Measurements from ENCODE around the gene MACROH2A2. TPM values are rescaled to one million over a fixed set of nuclear protein-coding genes. Genes with fewer than 3 reads are reported as not detected.

MACROH2A2 gene
- total and polyA plus RNA-seq, 2 of the 8 experiments (the other 6 are each of a cell fraction or from before 2014, with no cell fraction given) = 7.9 to 9.3 TPM

DNA sequence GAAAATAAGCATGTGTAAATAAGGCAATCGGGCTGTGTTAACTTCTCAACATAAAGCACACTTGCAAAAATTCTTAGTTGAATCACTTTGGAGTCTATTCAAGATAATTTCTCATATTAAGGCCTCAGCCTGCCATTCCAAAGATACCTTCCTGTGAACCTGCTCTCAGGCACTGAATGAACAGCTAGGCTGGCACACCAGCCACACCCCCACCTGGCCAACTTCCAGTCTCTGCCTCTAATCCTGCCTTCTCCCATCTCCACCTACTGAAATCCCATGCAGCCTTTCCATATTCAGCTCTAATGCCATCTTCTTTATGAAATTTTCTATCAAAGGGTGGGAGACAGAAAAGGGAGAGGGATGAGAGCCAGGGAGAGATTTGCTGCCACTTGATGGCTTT, 17.1 kb upstream of the MACROH2A2 start (continued):
- TF ChIP-seq, protein P1, sequence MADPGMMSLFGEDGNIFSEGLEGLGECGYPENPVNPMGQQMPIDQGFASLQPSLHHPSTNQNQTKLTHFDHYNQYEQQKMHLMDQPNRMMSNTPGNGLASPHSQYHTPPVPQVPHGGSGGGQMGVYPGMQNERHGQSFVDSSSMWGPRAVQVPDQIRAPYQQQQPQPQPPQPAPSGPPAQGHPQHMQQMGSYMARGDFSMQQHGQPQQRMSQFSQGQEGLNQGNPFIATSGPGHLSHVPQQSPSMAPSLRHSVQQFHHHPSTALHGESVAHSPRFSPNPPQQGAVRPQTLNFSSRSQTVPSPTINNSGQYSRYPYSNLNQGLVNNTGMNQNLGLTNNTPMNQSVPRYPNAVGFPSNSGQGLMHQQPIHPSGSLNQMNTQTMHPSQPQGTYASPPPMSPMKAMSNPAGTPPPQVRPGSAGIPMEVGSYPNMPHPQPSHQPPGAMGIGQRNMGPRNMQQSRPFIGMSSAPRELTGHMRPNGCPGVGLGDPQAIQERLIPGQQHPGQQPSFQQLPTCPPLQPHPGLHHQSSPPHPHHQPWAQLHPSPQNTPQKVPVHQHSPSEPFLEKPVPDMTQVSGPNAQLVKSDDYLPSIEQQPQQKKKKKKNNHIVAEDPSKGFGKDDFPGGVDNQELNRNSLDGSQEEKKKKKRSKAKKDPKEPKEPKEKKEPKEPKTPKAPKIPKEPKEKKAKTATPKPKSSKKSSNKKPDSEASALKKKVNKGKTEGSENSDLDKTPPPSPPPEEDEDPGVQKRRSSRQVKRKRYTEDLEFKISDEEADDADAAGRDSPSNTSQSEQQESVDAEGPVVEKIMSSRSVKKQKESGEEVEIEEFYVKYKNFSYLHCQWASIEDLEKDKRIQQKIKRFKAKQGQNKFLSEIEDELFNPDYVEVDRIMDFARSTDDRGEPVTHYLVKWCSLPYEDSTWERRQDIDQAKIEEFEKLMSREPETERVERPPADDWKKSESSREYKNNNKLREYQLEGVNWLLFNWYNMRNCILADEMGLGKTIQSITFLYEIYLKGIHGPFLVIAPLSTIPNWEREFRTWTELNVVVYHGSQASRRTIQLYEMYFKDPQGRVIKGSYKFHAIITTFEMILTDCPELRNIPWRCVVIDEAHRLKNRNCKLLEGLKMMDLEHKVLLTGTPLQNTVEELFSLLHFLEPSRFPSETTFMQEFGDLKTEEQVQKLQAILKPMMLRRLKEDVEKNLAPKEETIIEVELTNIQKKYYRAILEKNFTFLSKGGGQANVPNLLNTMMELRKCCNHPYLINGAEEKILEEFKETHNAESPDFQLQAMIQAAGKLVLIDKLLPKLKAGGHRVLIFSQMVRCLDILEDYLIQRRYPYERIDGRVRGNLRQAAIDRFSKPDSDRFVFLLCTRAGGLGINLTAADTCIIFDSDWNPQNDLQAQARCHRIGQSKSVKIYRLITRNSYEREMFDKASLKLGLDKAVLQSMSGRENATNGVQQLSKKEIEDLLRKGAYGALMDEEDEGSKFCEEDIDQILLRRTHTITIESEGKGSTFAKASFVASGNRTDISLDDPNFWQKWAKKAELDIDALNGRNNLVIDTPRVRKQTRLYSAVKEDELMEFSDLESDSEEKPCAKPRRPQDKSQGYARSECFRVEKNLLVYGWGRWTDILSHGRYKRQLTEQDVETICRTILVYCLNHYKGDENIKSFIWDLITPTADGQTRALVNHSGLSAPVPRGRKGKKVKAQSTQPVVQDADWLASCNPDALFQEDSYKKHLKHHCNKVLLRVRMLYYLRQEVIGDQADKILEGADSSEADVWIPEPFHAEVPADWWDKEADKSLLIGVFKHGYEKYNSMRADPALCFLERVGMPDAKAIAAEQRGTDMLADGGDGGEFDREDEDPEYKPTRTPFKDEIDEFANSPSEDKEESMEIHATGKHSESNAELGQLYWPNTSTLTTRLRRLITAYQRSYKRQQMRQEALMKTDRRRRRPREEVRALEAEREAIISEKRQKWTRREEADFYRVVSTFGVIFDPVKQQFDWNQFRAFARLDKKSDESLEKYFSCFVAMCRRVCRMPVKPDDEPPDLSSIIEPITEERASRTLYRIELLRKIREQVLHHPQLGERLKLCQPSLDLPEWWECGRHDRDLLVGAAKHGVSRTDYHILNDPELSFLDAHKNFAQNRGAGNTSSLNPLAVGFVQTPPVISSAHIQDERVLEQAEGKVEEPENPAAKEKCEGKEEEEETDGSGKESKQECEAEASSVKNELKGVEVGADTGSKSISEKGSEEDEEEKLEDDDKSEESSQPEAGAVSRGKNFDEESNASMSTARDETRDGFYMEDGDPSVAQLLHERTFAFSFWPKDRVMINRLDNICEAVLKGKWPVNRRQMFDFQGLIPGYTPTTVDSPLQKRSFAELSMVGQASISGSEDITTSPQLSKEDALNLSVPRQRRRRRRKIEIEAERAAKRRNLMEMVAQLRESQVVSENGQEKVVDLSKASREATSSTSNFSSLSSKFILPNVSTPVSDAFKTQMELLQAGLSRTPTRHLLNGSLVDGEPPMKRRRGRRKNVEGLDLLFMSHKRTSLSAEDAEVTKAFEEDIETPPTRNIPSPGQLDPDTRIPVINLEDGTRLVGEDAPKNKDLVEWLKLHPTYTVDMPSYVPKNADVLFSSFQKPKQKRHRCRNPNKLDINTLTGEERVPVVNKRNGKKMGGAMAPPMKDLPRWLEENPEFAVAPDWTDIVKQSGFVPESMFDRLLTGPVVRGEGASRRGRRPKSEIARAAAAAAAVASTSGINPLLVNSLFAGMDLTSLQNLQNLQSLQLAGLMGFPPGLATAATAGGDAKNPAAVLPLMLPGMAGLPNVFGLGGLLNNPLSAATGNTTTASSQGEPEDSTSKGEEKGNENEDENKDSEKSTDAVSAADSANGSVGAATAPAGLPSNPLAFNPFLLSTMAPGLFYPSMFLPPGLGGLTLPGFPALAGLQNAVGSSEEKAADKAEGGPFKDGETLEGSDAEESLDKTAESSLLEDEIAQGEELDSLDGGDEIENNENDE (IDR thresholded peaks at IDR 0.05; ENCODE audit: insufficient replicate concordance, low read length) = no peak
- TF ChIP-seq JUND (IDR thresholded peaks at IDR 0.05; ENCODE audit: low read length) (no peak), POLR2A (IDR thresholded peaks at IDR 0.05; ENCODE audit: control extremely low read depth in 1 of 2, low read depth in 2 of 2, low read length in 2 of 2) (no peak), KDM1A (IDR thresholded peaks at IDR 0.05; ENCODE audit: borderline replicate concordance, low read length) (no peak), EGR1 (IDR thresholded peaks at IDR 0.05; ENCODE audit: borderline replicate concordance, low read depth, low read length) (no peak), BACH1 (IDR thresholded peaks at IDR 0.05; ENCODE audit: low read length) (no peak), SAP30 (IDR thresholded peaks at IDR 0.05; ENCODE audit: insufficient read depth, insufficient replicate concordance, low read length) (no peak)
